Measurements from ENCODE around the gene RTN1.

DNA sequence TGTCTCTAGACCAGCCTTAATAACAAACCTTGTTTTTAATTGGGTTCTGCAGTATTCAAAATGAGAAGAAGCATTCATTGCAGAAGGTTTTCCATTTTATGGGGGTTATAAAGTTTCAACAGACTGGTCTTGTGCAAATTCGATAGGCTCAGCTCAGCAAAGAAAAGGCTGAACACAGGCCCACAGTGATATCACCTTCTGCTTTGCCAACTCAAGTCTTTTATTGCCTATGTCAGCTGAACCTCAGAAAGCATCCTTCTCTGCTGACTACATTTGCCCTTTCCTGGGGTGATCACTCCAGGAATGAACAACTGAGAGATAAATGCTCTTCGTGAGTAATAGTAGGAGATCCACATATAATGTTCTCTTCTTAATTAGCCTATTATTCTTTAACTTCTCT is 159.5 kb downstream of the RTN1 start:
- TF ChIP-seq, protein P1, sequence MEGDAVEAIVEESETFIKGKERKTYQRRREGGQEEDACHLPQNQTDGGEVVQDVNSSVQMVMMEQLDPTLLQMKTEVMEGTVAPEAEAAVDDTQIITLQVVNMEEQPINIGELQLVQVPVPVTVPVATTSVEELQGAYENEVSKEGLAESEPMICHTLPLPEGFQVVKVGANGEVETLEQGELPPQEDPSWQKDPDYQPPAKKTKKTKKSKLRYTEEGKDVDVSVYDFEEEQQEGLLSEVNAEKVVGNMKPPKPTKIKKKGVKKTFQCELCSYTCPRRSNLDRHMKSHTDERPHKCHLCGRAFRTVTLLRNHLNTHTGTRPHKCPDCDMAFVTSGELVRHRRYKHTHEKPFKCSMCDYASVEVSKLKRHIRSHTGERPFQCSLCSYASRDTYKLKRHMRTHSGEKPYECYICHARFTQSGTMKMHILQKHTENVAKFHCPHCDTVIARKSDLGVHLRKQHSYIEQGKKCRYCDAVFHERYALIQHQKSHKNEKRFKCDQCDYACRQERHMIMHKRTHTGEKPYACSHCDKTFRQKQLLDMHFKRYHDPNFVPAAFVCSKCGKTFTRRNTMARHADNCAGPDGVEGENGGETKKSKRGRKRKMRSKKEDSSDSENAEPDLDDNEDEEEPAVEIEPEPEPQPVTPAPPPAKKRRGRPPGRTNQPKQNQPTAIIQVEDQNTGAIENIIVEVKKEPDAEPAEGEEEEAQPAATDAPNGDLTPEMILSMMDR (IDR thresholded peaks at IDR 0.05) = no peak
- TF ChIP-seq ETV6 (CRISPR knock-in tag; IDR thresholded peaks at IDR 0.05) = no peak
- TF ChIP-seq ZNF121 (CRISPR knock-in tag; IDR thresholded peaks at IDR 0.05) = no peak
- TF ChIP-seq RELA (CRISPR knock-in tag; IDR thresholded peaks at IDR 0.05; ENCODE audit: borderline replicate concordance) = no peak
- TF ChIP-seq, protein P2, sequence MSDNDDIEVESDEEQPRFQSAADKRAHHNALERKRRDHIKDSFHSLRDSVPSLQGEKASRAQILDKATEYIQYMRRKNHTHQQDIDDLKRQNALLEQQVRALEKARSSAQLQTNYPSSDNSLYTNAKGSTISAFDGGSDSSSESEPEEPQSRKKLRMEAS (CRISPR knock-in tag; IDR thresholded peaks at IDR 0.05) = no peak
- TF ChIP-seq NFYB (CRISPR knock-in tag; conservative IDR thresholded peaks at IDR 0.05; ENCODE audit: low read depth) = no peak
- TF ChIP-seq ZNF416 (CRISPR knock-in tag; IDR thresholded peaks at IDR 0.05) = no peak
- TF ChIP-seq, protein P3, sequence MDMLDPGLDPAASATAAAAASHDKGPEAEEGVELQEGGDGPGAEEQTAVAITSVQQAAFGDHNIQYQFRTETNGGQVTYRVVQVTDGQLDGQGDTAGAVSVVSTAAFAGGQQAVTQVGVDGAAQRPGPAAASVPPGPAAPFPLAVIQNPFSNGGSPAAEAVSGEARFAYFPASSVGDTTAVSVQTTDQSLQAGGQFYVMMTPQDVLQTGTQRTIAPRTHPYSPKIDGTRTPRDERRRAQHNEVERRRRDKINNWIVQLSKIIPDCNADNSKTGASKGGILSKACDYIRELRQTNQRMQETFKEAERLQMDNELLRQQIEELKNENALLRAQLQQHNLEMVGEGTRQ (CRISPR knock-in tag; IDR thresholded peaks at IDR 0.05) = no peak

Data from WTC11 (cell line).